Activated CD8-positive, alpha-beta memory T cell treated with anti-CD3 and anti-CD28 coated beads, Interleukin-2, amount 50 U/mL, for 4 hours (primary cell): ENCODE data around the gene CDH16.
A peak's percentile ranks its signal among the peaks of the same experiment; 100 is the strongest.
"Not testable (repeated sequence)": the region's sequence is repeated elsewhere in the genome, so short reads cannot be mapped to it uniquely, and the experiment has no call there.

Experiments used
- DNase-seq: peaks from one replicate; pipeline ENCODE4 v3.0.0-alpha.2; 2020

Gene CDH16

GRCh38 chr16:66946541-66946940 lies 27.9 kb upstream of the CDH16 start:
- DNase-seq: no peak

GRCh38 chr16:66945939-66946338 lies 27.3 kb upstream of the CDH16 start:
- DNase-seq: no peak

- not testable (repeated sequence) for DNase-seq
Observed at GRCh38 chr16:66944971-66945370, 26.3 kb upstream of the CDH16 start.

- DNase-seq: no peak
Observed at GRCh38 chr16:66944054-66944441, 25.4 kb upstream of the CDH16 start.

- no peak for DNase-seq
Observed at GRCh38 chr16:66943426-66944053, 24.9 kb upstream of the CDH16 start.

GRCh38 chr16:66942981-66943380 lies 24.3 kb upstream of the CDH16 start:
- DNase-seq: no peak

GRCh38 chr16:66940236-66940635 lies 21.6 kb upstream of the CDH16 start:
- DNase-seq: no peak

GRCh38 chr16:66939366-66939765 lies 20.7 kb upstream of the CDH16 start:
- DNase-seq: no peak

GRCh38 chr16:66937725-66938337 lies 19.1 kb upstream of the CDH16 start:
- no peak for DNase-seq

GRCh38 chr16:66936889-66937554 lies 18.3 kb upstream of the CDH16 start:
- DNase-seq: no peak

GRCh38 chr16:66936462-66936861 lies 17.8 kb upstream of the CDH16 start:
- DNase-seq: no peak

GRCh38 chr16:66935314-66936011 lies 16.8 kb upstream of the CDH16 start, which contains the start of gene CES2:
Gene CES2, plus strand, starts transcription at chr16:66935516. Its CDS starts 120 bp downstream, at chr16:66935636.
- DNase-seq: no peak

- not testable (repeated sequence) for DNase-seq
Observed at GRCh38 chr16:66934839-66935313, 16.2 kb upstream of the CDH16 start.

GRCh38 chr16:66934138-66934838 lies 15.6 kb upstream of the CDH16 start, which contains the start of gene CIAO2B:
Gene CIAO2B, minus strand, starts transcription at chr16:66934402. Its CDS starts 38 bp downstream, at chr16:66934364.
- DNase-seq: peak; percentile 90

- DNase-seq: peak; percentile 59
Observed at GRCh38 chr16:66933776-66934137, 15.1 kb upstream of the CDH16 start.

- no peak for DNase-seq
Observed at GRCh38 chr16:66932076-66932475, 13.4 kb upstream of the CDH16 start.

GRCh38 chr16:66931665-66932064 lies 13.0 kb upstream of the CDH16 start:
- no peak for DNase-seq

GRCh38 chr16:66930189-66930588 lies 11.5 kb upstream of the CDH16 start:
- DNase-seq: no peak

- DNase-seq: peak; percentile 37
Observed at GRCh38 chr16:66928702-66929388, 10.2 kb upstream of the CDH16 start.

- DNase-seq: no peak
Observed at GRCh38 chr16:66927918-66928649, 9.4 kb upstream of the CDH16 start.

GRCh38 chr16:66926961-66927436 lies 8.3 kb upstream of the CDH16 start:
- no peak for DNase-seq
